ENCODE data around the gene EMCN.

DNA sequence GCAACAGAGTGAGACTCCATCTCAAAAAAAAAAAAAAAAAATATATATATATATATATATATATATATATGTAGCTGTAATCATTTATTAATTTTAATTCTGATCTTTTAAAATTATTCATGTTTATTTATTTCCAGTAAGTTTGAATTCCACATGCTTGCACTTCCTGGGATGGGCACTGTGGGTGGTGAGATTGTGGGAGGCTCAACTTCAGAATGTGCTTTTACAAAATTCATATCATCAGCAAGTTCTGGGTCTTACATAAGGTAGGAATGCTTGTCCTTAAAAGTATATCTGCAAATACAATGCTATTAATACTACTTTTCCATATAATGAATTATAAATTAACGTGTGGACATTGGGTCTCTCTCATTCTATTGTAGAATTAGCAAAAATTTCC lies 156.5 kb downstream of the EMCN start:
- no peak for TF ChIP-seq POLR2A (IDR thresholded peaks at IDR 0.05; ENCODE audit: low read length)
- TF ChIP-seq, protein P1, sequence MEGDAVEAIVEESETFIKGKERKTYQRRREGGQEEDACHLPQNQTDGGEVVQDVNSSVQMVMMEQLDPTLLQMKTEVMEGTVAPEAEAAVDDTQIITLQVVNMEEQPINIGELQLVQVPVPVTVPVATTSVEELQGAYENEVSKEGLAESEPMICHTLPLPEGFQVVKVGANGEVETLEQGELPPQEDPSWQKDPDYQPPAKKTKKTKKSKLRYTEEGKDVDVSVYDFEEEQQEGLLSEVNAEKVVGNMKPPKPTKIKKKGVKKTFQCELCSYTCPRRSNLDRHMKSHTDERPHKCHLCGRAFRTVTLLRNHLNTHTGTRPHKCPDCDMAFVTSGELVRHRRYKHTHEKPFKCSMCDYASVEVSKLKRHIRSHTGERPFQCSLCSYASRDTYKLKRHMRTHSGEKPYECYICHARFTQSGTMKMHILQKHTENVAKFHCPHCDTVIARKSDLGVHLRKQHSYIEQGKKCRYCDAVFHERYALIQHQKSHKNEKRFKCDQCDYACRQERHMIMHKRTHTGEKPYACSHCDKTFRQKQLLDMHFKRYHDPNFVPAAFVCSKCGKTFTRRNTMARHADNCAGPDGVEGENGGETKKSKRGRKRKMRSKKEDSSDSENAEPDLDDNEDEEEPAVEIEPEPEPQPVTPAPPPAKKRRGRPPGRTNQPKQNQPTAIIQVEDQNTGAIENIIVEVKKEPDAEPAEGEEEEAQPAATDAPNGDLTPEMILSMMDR (IDR thresholded peaks at IDR 0.05) = no peak
- TF ChIP-seq, protein P2, sequence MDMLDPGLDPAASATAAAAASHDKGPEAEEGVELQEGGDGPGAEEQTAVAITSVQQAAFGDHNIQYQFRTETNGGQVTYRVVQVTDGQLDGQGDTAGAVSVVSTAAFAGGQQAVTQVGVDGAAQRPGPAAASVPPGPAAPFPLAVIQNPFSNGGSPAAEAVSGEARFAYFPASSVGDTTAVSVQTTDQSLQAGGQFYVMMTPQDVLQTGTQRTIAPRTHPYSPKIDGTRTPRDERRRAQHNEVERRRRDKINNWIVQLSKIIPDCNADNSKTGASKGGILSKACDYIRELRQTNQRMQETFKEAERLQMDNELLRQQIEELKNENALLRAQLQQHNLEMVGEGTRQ (IDR thresholded peaks at IDR 0.05) = no peak
- no peak for TF ChIP-seq RCOR1 (IDR thresholded peaks at IDR 0.05; ENCODE audit: low read depth, low read length)
- no peak for TF ChIP-seq ESRRA (IDR thresholded peaks at IDR 0.05; ENCODE audit: borderline replicate concordance, low read length)
- no peak for TF ChIP-seq CHD2 (IDR thresholded peaks at IDR 0.05; ENCODE audit: low read length, partially characterized antibody)
- no peak for TF ChIP-seq KDM5A (IDR thresholded peaks at IDR 0.05)
- no peak for TF ChIP-seq PHF8 (IDR thresholded peaks at IDR 0.05; ENCODE audit: borderline replicate concordance, low read depth)
- TF ChIP-seq RFX5 (IDR thresholded peaks at IDR 0.05) = no peak
- TF ChIP-seq HDAC2 (IDR thresholded peaks at IDR 0.05) = no peak
- TF ChIP-seq, protein P3, sequence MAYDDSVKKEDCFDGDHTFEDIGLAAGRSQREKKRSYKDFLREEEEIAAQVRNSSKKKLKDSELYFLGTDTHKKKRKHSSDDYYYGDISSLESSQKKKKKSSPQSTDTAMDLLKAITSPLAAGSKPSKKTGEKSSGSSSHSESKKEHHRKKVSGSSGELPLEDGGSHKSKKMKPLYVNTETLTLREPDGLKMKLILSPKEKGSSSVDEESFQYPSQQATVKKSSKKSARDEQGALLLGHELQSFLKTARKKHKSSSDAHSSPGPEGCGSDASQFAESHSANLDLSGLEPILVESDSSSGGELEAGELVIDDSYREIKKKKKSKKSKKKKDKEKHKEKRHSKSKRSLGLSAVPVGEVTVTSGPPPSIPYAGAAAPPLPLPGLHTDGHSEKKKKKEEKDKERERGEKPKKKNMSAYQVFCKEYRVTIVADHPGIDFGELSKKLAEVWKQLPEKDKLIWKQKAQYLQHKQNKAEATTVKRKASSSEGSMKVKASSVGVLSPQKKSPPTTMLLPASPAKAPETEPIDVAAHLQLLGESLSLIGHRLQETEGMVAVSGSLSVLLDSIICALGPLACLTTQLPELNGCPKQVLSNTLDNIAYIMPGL (CRISPR knock-in tag; IDR thresholded peaks at IDR 0.05; ENCODE audit: borderline replicate concordance) = no peak
- TF ChIP-seq, protein P4, sequence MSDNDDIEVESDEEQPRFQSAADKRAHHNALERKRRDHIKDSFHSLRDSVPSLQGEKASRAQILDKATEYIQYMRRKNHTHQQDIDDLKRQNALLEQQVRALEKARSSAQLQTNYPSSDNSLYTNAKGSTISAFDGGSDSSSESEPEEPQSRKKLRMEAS (IDR thresholded peaks at IDR 0.05) = no peak
- TF ChIP-seq JUN (IDR thresholded peaks at IDR 0.05) = no peak
- TF ChIP-seq CBX2 (IDR thresholded peaks at IDR 0.05; ENCODE audit: borderline replicate concordance, low read depth) = no peak

Measured in A549 (cell line).